GM12872 (cell line): ENCODE measurements around the gene WBP1.

Source experiments
- CTCF ChIP-seq: IDR thresholded peaks from 3 replicates; pipeline ENCODE4 v1.5.1; 2011; ENCODE audit warnings: low read depth, mild to moderate bottlenecking, low read length, moderate library complexity; ENCODE audit not compliant: insufficient read depth

WBP1 gene

GRCh38 chr2:74481961-74482800 lies 23.9 kb downstream of the WBP1 start:
- no peak for TF ChIP-seq CTCF

GRCh38 chr2:74482801-74483674 lies 24.8 kb downstream of the WBP1 start, which contains the start of the genes CCDC142 and TTC31:
Gene CCDC142, minus strand, starts transcription at chr2:74482998. Its CDS starts 161 bp downstream, at chr2:74482837.
Gene TTC31, plus strand, starts transcription at chr2:74483081. Its CDS starts 15 bp downstream, at chr2:74483096.
- TF ChIP-seq CTCF: peak; percentile 92

GRCh38 chr2:74486141-74486540 lies 27.9 kb downstream of the WBP1 start:
- no peak for TF ChIP-seq CTCF

GRCh38 chr2:74488643-74489481 lies 30.6 kb downstream of the WBP1 start:
- TF ChIP-seq CTCF: no peak

- no peak for TF ChIP-seq CTCF
These were observed 31.7 kb downstream of the WBP1 start for GRCh38 chr2:74489906-74490305.

GRCh38 chr2:74491648-74492544 lies 33.7 kb downstream of the WBP1 start:
- TF ChIP-seq CTCF: no peak
